Measurements from ENCODE around the gene GNAS.

GNAS gene

GRCh38 chr20:58883241-58883691, 30.8 kb downstream of the GNAS start:
- DNase-seq = no peak

DNA sequence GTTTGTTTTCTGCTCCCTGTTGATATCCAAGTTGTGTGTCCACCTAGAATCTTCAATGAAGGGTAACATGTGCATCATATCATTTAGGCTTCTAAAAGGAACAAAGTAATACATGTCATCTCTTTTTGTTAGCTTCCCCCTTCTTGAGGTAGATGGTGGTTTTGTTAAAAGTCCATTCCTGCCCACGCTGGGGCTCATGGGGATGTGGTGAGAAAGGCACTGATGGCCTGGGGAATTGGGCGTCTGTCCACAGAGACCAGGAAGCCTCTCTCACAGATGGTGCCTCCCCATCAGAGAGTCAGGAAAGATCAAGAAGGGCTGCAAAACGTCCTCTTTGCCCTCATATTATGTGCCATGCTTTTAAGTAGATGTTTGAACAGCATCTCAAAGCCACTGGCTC, 32.5 kb downstream of the GNAS start:
- DNase-seq = no peak

DNA sequence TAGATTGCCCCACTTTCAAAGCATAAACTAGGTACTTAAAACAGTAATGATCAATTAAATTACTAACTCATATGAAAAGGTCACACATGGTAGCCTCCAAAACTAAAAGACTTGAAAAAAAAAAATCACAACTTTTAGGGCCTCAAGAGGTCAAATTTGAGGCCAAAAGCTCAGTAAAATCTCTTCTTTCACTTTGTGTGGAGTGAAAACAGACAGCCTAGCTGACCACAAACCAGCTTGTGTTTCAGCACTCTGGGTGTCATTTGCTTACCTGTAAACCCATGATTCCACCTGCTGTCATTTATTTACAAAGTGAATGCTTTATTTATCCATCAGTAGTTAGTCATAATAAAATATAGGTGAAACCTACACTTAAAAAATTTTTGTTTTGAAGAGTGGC, 34.0 kb downstream of the GNAS start:
- no peak for DNase-seq

DNA sequence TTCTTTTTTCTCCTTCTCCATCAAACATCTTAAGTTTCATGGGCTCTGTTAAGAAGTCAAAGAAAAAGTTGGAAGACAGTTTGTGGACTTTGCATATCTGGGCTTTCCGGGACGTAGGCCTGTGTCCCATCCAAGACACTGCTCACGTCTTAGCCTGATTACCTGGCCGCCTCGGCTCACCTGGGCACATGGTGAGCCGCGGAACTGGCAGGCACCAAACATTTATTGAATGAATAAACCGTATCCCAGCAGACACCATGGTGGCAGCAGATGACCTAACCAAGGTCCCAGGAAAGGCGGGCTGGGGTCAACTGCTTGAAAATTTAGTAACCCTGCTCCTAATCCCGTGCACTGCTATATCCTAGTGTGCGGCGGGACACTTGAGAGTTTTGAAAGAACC, 35.6 kb downstream of the GNAS start:
- DNase-seq = no peak

- DNase-seq = peak; percentile 76
Observed at GRCh38 chr20:58888521-58889333, 36.2 kb downstream of the GNAS start.

DNA sequence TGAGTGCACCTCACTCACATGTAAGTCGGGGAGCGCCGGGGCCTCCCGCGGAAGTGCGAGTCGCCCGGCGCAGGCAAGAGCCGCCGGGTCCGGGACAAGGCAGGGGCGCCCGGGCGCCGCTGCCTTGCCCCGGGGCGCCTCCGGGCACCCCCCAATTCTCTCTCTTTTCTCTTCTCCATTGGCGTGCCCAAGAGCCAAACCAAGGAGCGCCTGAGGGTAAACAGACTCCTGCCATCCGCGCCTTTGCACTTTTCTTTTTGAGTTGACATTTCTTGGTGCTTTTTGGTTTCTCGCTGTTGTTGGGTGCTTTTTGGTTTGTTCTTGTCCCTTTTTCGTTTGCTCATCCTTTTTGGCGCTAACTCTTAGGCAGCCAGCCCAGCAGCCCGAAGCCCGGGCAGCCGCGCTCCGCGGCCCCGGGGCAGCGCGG, 36.8 kb downstream of the GNAS start:
- no peak for DNase-seq

GRCh38 chr20:58889798-58890517, 37.4 kb downstream of the GNAS start:
- DNase-seq = no peak

GRCh38 chr20:58890518-58891085, 38.1 kb downstream of the GNAS start:
- DNase-seq = peak; percentile 57

- peak; percentile 67 for DNase-seq
Observed at GRCh38 chr20:58891086-58891717, 38.7 kb downstream of the GNAS start.

DNA sequence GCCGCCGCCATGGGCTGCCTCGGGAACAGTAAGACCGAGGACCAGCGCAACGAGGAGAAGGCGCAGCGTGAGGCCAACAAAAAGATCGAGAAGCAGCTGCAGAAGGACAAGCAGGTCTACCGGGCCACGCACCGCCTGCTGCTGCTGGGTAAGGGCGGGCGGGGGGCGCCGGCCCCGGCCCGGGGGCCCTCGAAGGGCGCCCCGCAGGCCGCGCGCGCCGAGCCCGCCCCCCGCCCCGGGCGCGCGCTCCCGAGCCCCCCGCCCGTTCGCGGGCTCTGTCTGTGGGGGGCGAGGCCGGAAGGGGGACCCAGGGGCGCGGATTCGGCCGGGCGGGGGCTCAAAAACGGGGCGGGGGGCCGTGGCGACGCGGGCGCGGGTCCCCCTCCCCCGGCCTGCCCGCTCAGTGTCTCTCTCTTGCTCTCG, 39.2 kb downstream of the GNAS start:
- no peak for DNase-seq

DNA sequence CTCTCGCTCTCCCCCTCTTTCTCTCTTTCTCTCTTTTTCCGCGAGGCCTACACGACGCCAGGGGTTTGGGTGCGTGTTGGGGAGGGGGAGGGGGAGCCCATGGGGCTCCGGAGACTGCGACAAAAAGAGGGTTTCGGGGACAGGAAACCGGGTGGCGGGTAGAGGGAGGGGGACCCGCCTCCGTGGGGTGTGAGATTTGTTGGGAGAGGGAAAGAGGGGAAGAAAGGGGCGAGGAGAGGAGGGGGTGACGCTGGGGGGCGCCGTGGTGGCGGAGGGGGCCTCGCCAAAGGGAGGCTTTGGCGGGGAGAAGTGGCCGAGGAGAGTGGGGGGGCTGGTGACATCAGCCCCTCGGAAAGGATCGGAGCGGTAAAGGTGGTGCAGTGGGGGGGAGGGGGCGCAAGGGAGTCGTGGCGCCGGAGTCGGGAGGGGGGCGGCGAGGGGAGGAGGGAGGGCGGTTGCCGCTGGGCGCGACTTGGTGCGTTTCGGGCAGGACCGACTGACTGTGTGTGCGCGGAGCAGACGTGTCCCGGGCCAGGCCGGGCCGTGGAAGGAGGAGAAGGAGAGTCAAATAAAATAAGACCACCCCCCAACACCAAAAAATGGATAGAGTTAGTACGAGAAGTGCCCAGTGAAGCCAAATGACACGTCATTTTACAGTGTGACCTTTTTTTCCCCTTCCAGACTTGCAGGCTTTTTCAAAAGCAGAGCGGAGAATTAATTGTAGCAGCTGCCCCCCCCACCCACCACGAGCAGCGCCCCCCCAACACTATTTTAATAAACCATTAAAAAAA, 39.8 kb downstream of the GNAS start:
- peak; percentile 61 for DNase-seq

DNA sequence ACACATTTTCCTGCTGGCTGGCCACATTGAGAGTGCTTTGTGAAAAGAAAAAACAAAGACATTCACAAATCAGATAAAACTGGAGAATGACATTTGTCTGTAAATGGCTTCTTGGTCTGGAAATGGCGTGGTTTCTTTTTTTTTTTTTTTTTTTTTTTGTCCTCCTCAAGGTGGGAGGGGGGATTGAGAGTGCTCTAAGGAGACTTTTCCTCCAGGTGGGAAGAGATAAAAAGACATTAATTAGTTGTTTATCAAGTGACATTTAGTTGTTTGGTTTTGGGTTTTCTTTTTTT, 40.4 kb downstream of the GNAS start:
- no peak for DNase-seq

- DNase-seq = no peak
Observed at GRCh38 chr20:58893355-58894120, 41.0 kb downstream of the GNAS start.

DNA sequence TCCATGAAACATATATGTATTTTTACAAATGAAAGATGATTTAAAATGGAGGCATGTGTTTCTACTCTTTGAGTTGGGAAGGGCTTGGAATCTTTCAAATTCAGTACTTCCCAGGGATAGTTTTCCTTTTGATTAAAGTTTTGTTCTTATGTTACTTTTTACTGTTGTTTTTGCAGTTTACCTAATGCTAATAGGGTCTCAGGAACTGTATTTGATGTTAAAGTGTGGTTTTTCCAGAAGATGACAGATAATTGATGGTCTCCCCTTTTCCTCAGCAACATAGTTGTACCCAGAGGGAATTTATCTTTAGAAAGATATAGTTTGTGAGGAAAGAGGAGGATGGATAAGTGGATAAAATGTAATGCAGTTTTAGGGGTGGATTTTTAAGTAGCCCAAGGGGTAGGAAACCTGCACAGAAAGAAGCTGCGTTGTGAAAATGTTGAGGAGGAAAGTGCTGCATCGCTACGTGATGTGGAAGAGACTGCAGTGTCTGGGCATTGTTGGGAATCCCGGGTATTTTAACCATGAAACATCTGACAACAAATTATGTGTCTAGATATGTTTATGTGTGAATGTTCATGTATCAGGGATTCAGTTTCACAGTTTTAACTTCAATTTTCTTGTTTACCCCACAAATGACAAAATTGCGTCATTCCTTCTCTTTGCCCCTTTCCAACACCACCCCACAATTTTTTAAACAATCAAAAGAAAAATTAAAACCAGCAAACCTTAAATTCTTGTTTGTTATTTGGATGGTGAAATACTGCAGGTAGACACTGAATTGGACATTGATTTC, 42.3 kb downstream of the GNAS start:
- no peak for DNase-seq

DNA sequence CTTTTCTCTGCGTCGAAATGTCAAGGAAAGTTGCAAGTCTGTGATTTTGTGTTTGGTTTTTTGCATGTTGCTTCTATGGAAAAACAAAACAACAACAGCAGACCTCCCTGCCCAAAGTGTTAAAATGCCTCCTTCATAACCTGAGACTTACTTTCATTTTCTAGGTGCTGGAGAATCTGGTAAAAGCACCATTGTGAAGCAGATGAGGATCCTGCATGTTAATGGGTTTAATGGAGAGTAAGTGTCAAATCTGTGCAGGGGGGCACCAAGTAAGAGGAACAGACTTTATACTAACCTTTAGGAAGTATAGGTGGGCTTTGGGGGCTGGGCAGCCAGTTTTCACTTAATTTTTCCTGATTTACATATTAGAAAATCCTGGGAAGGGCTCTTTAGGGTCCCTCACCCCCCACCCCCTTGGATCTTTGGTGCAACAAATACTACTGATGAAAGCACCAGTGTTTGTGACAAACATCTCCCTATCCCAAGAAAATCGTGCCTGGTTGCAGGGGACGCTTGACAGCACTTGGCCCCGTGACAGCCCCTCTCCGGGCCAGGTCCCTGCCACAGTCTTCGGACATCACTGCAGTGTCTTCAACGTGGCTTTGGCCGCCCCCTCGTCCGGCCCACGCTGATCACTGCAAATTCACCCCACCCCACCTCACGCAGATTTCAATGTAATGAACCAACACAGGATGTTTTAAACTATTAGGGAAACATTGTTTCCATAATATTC, 43.1 kb downstream of the GNAS start:
- no peak for DNase-seq

DNA sequence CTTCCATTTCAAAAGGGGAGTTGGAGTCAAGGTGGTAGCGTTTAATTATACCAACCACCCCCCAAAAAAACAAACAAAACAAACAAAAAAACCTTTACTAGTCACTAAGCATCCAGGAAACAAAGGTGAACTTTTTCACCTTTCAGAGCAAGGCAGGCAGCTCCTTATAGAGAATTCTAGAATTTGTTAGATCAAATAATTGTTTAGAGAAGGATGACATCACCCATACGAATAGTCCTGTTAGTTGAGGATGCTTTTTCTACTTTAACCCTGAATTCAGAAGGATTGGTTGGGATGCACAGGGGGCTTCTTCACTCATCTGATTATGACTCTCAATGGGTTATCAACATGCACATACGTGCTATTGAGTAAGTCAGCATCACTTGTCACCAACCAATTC, 44.3 kb downstream of the GNAS start:
- no peak for DNase-seq

DNA sequence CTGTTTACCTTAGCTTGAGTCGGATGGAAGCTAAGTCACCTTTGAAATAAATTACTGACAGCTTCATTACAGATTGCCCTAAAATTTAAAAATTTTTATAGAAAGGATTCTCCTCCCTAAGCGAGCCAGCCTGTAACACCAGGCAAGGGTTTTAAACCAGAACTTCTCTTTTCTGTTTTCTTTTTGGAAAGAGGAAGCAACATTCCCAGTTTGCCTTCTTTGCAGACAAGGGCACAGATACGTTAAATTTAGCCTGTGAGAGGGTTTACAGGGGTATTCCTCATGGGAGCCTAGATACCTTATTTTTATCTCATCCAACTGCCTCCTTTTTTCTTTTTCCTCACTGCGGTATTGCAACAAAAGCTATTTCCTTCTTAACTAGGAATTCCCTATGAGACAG, 45.0 kb downstream of the GNAS start:
- DNase-seq = no peak

DNA sequence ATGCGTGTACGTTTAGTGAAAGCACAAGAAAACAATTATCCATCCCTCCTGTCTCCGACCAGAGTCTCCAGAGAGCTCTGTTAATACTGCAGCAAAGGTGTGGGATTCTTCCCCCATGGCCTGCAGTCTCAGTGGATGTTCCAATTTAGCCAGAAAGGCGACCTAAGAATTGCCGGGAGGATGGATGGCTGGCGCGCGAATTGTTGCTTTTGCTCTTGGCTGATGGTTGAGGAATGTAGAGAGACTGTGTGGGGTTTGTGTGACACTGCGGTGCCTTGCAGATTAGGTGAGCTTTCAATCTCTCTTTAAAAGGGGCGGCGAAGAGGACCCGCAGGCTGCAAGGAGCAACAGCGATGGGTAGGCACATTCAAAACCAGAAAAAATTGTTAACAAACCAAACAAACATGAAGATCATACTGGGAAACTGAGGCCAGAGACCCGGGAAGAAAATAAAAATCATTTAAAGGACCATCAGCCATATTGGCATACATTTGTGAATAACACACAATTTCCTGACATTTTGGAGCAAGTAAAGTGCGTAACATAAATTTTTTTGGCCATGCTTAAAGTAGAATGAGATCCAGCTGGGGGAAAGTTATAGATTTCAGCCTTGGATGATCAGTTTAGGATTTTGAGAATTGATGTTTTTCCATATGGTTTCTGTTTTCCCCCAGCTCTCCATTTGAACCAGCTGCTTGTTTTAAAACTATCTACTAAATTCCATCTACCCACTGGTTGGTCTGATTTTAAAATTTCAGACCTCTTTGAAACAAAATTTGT, 46.3 kb downstream of the GNAS start:
- no peak for DNase-seq

DNA sequence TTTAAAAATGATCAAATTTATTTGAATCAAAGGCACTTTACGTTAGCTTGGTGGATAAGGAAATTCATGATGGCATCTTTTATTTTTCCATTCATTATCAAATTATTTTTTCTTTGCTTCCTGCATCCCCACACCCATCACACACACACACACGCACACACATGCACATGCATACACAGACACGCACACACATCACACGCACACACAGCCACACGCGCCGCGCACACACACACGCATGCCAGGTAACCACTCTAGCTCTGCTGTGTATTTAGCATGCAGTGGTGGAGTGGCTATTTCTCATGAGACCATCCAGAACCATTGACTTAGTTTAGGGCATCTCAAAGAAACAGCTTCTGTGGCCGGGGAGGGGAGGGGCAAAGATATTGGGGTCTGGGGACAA, 47.0 kb downstream of the GNAS start:
- DNase-seq = no peak

DNA sequence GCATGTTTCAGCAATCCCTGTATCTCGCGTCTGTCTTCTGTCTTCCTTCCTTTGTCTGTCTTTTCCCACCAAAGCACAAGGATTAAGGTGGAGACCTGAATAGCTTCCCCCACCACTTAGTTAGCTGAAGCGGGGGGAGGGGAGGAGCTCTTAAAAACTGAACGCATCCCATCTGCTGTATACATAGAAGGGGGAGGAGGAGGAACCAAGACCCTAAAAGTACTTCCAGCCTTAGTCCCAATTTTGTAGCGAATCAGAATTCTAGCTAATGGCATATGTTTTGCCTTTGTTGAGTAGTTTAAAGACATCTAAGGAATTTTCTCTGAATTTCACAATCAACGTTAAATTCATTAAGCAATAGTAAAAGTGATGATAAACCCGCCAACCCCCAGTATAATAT, 47.9 kb downstream of the GNAS start:
- DNase-seq = no peak
